Measurements from ENCODE around the gene ANO3.

Gene ANO3

GRCh38 chr11:26510164-26510563, 178.2 kb downstream of the ANO3 start:
- DNase-seq: no peak

GRCh38 chr11:26510756-26511155, 178.8 kb downstream of the ANO3 start:
- no peak for DNase-seq

GRCh38 chr11:26512196-26512595, 180.3 kb downstream of the ANO3 start:
- no peak for DNase-seq

GRCh38 chr11:26519469-26519868, 187.5 kb downstream of the ANO3 start:
- no peak for DNase-seq

- DNase-seq: peak in 1 of 2 experiments; percentile 12
These were observed 191.1 kb downstream of the ANO3 start for GRCh38 chr11:26522912-26523610.

- DNase-seq: no peak
These were observed 195.8 kb downstream of the ANO3 start for GRCh38 chr11:26527685-26528084.

GRCh38 chr11:26537341-26537740, 205.4 kb downstream of the ANO3 start:
- no peak for DNase-seq

- DNase-seq: no peak
These were observed 207.6 kb downstream of the ANO3 start for GRCh38 chr11:26539517-26539916.

- no peak for DNase-seq
These were observed 209.9 kb downstream of the ANO3 start for GRCh38 chr11:26541870-26542269.

GRCh38 chr11:26549176-26549575, 217.2 kb downstream of the ANO3 start:
- DNase-seq: no peak

- DNase-seq: no peak
These were observed 218.1 kb downstream of the ANO3 start for GRCh38 chr11:26550022-26550421.

- peak; percentile 21 to 53 for DNase-seq
These were observed 219.4 kb downstream of the ANO3 start for GRCh38 chr11:26551186-26551801.

GRCh38 chr11:26553182-26553581, 221.3 kb downstream of the ANO3 start:
- DNase-seq: no peak

GRCh38 chr11:26554455-26554854, 222.5 kb downstream of the ANO3 start:
- no peak for DNase-seq

- no peak for DNase-seq
These were observed 224.7 kb downstream of the ANO3 start for GRCh38 chr11:26556582-26556981.

- DNase-seq: no peak
These were observed 225.7 kb downstream of the ANO3 start for GRCh38 chr11:26557666-26558065.

GRCh38 chr11:26558190-26558589, 226.3 kb downstream of the ANO3 start:
- no peak for DNase-seq

- no peak for DNase-seq
These were observed 237.7 kb downstream of the ANO3 start for GRCh38 chr11:26569646-26570045.

GRCh38 chr11:26571861-26572654, 240.1 kb downstream of the ANO3 start, which contains the start of gene MUC15:
MUC15 (minus strand) TSS chr11:26572263; CDS start chr11:26567094, 5,169 bp downstream.
- DNase-seq: no peak

- DNase-seq: no peak
These were observed 241.0 kb downstream of the ANO3 start for GRCh38 chr11:26572770-26573402.

GRCh38 chr11:26573896-26574295, 242.0 kb downstream of the ANO3 start:
- no peak for DNase-seq

GRCh38 chr11:26575946-26576345, 244.0 kb downstream of the ANO3 start:
- no peak for DNase-seq

- DNase-seq: no peak
These were observed 247.2 kb downstream of the ANO3 start for GRCh38 chr11:26578998-26579661.

Data from Kasumi-1 (cell line).